C4-2B (cell line): ENCODE measurements around the gene ARRDC1.
"Not testable (repeated sequence)": the region's sequence is repeated elsewhere in the genome, so short reads cannot be mapped to it uniquely, and the experiment has no call there.

ENCODE experiments used
- H3K27ac ChIP-seq: fragments of 450-650 bp; 2 replicates; pipeline ENCODE4 v1.5.1; 2017
- ZFX ChIP-seq: fragments of 450-650 bp; IDR thresholded peaks from 2 replicates; pipeline ENCODE4 v1.6.1; 2017
- TF ChIP-seq, protein P1 (sequence below): fragments of 450-650 bp; conservative IDR thresholded peaks from 2 replicates; pipeline ENCODE4 v1.5.1; 2017; ENCODE audit warnings: mild to moderate bottlenecking

Gene ARRDC1

DNA sequence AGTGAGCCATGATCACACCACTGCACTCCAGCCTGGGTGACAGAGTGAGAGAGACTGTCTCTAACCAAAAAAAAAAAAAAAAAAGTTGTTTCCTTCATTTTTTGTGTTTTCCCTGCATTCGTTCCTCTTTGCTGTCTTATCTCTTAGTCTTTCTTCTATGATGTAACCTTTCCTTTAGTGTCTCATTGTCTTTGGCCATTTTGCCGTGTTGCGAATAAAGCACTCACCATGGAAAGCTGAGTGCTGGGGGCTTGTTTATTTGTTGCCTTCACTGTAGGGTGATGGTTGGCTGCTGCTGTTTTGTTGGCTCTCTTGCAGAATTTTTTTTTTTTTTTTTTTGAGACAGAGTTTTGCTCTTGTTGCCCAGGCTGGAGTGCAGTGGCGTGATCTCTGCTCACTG is 21.0 kb downstream of the ARRDC1 start:
- H3K27ac ChIP-seq = no peak overlapping the region
- TF ChIP-seq, protein P1, sequence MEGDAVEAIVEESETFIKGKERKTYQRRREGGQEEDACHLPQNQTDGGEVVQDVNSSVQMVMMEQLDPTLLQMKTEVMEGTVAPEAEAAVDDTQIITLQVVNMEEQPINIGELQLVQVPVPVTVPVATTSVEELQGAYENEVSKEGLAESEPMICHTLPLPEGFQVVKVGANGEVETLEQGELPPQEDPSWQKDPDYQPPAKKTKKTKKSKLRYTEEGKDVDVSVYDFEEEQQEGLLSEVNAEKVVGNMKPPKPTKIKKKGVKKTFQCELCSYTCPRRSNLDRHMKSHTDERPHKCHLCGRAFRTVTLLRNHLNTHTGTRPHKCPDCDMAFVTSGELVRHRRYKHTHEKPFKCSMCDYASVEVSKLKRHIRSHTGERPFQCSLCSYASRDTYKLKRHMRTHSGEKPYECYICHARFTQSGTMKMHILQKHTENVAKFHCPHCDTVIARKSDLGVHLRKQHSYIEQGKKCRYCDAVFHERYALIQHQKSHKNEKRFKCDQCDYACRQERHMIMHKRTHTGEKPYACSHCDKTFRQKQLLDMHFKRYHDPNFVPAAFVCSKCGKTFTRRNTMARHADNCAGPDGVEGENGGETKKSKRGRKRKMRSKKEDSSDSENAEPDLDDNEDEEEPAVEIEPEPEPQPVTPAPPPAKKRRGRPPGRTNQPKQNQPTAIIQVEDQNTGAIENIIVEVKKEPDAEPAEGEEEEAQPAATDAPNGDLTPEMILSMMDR = no peak
- no peak for TF ChIP-seq ZFX

DNA sequence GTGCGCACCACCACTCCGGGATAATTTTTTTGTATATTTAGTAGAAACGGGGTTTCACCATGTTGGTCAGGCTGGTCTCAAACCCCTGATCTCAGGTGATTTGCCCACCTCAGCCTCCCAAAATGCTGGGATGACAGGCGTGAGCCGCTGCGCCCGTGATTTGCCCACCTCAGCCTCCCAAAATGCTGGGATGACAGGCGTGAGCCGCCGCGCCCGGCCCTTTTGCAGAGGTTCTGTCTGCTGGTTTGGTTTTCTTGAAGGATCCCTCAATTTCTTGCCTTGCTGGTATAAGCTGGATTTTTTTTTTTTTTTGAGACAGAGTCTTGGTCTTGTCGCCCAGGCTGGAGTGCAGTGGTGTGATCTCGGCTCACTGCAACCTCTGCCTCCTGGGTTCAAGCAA is 21.9 kb downstream of the ARRDC1 start:
- not testable (repeated sequence) for H3K27ac ChIP-seq

DNA sequence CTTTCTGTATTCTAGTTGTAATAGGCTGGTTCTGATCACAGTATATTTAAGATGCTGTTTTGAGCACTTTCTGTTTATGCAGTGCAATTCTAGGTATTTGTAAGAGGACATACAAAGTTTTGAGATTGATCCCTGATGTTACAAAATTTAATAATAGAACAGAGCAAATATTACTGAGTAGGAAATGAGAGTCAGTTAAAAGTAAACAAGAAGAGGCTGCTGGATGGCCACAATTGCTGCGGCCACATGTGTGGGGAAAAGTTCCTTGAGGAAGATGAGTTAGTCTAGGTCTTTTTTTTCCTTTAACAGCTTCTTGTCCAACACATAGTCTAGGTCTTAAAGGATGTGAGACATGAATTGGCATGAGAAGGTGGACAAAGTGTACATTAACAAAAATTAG is 24.6 kb downstream of the ARRDC1 start:
- no peak overlapping the region for H3K27ac ChIP-seq
- TF ChIP-seq ZFX = no peak

DNA sequence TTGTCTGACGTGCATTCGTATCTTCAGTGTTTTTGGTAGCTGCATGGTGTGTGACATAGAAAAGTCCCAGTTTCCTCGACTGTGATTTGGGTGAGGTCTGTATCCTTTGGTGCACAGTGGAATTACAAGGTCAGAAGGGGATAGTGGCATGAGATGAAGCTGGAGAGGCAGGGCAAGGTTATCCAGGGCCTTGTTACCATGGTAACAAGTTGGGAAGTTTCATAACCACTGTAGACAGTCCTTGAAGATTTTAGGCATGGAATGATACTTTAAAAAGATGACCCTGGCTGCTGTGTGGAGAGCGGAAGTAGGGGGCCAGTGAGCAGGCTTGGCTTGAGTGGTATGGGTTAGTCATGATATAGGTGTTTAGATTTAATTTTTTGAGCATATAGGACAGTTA is 25.2 kb downstream of the ARRDC1 start:
- no peak overlapping the region; the same call in 1 of the 2 replicates for H3K27ac ChIP-seq
- TF ChIP-seq ZFX = no peak
- TF ChIP-seq, protein P1 = no peak

DNA sequence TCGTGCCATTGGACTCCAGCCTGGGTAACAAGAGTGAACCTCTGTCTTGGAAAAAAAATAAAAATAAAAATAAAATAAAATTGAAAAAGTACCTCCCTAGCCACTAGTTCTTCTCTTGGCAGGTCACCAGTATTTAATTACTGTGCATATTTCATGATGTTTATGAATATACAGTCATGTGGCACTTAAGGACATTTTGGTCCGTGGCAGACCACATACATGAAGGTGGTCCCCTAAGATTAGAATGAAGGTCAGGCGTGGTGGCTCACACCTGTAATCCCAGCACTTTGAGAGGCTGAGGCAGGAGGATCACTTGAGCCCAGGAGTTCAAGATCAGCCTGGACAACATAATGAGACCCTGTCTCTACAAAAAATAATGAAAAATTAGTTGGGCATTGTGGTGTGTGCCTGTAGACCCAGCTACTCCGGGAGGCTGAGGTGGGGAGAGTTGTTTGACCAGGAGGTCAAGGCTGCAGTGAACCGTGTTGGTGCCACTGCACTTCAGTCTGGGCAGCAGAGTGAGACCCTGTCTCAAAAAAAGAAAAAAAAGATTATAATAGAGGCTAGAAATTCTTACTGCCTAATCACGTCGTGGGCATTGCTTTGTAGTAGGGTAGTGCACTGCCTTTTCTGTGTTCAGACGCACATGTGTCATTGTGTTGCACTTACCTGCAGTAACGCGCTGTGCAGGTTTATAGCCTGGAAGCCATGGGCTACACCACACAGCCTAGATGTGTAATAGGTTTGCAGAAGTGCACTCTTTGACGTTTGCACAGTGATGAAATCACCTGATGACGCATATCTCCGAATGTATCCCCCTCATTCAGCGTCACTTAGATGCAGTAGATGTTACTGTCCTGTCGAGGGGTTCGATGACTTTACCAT is 26.1 kb downstream of the ARRDC1 start:
- no peak overlapping the region for H3K27ac ChIP-seq
- TF ChIP-seq ZFX = no peak
- TF ChIP-seq, protein P1 = no peak

DNA sequence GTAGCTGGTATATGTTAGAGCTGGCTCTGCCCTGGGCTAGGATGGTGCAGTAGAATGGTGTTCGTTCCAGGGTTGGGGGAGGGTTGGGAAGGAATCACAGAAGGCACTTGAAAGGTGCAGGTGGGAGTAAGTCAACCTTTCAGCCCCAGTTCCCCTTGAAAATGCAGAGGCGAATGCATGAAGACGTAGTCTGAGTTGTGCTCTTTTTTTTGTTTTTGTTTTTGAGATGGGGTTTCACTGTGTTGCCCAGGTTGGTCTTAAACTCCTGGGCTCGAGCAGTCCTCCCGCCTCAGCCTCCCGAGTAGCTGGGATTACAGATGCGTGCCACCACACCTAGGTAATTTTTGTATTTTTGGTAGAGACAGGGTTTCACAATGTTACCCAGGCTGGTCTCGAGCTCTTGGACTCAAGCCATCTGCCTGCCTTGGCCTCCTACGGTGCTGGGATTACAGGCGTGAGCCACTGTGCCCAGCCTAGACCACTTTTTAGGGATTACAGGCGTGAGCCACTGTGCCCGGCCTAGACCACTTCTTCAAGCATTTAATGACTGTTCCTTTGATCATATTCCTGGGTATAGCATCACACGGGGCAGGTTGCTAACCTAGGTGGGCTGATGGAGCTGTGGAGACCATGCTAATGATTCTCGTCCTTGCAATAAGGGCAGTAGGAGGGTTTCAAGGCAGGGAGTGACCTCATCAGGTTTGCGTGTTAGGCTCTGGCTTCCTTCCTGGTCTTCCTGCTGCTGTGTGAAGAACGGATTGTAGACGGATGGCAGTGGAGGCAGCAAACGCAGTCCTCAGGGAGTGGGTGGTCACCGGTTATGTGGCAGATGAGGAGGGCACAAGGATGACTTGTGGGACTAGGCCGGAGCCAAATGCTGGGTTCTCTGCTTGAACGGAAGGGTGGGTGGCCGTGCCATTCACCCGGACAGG is 27.0 kb downstream of the ARRDC1 start:
- no peak for TF ChIP-seq ZFX
- TF ChIP-seq, protein P1 = no peak
- H3K27ac ChIP-seq = no peak overlapping the region

DNA sequence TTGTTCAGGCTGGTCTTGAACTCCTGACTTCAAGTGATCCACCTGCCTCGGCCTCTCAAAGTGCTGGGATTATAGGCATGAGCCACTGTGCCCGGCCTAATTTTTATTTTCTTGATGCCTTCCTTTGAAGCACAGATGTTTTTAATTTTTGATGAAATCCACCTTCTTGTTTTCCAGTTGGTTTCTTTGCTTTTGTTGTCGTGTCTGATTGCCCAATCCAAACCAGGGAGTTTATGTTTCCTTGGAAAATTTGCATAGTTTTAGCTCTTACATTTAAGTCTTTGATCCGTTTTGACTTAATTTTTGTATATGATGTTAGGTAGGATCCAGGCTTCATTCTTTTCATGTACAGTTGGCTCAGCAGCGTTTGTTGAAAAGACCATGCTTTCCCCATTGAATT is 28.5 kb downstream of the ARRDC1 start:
- TF ChIP-seq, protein P1 = no peak
- no peak for TF ChIP-seq ZFX

DNA sequence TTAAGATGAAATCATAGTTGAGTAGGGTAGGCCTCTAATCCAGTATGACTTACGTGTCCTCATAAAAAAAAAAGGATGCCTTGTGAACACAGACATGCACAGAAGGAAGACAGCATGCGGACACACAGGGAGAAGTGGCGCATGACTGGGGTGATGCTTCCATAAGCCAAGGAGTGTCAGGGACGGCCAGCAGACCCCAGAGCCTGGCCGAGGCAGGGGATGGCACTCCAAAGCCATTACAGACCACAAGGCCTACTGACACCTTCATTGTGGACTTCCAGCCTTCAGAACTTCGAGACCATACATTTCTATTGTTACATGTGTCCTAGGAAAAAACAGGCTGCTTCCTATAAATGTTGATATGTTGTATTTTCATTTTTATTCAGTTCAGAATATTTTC is 33.2 kb downstream of the ARRDC1 start:
- TF ChIP-seq, protein P1 = no peak
- TF ChIP-seq ZFX = no peak
- no peak overlapping the region for H3K27ac ChIP-seq

More for the DNA sequence above, 28.5 kb downstream of the ARRDC1 start:
- H3K27ac ChIP-seq = no peak overlapping the region
